HG03571 (cell line): Measurements from ENCODE around the gene SNAPC4.
"Not testable (repeated sequence)": the region's sequence is repeated elsewhere in the genome, so short reads cannot be mapped to it uniquely, and the experiment has no call there.

Experiments used
- ATAC-seq: cut with Tn5 transposase; IDR thresholded peaks from one replicate; pipeline ENCODE4 v1.9.1; 2021; ENCODE audit not compliant: unreplicated experiment

SNAPC4 gene

DNA sequence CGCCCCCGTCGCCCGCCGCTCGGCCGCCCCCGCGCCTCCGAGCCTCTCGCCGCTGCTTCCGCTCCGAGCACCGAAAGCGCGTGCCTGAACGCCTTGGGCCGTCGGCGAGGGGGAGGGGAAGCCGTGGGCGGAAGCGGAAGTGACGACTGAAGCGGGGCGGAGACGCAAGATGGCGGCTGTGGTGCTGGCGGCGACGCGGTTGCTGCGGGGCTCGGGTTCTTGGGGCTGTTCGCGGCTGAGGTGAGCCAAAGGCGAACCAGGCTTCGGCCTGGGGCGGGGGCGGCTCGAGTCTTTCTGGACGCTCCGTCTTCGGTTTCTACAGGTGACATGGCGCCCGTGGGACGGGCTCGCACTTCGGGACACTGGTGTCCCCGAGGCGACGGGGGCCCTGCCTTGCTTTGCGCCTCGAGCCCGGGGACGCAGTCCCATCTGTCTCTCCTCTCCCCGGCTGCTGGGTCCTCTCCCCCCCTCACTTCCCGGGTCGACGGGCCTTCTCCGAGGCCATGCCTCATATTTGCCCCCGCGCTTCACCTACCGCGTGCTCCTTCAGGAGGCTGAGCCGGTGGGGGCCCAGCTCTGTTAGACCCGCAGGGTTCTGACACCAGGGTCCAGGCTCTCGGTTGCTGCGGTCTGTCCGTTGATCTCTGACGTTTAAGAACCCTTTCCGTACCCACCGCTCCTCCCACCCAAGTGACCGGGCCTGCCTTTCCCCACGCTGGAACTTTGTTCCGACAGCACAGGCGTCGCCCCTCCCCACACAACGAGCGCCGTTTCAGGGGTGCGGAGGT is 10.7 kb upstream of the SNAPC4 start, which contains the start of the genes ENTR1 and PMPCA:
TSS of gene ENTR1 (minus strand) at position 115 of the 788 bp plus-strand sequence. CDS start 217 bp downstream, outside the sequence.
TSS of gene PMPCA (plus strand) at position 159 of the 788 bp plus-strand sequence. CDS start at position 170, 11 bp downstream.
- ATAC-seq, result peak; percentile 81

DNA sequence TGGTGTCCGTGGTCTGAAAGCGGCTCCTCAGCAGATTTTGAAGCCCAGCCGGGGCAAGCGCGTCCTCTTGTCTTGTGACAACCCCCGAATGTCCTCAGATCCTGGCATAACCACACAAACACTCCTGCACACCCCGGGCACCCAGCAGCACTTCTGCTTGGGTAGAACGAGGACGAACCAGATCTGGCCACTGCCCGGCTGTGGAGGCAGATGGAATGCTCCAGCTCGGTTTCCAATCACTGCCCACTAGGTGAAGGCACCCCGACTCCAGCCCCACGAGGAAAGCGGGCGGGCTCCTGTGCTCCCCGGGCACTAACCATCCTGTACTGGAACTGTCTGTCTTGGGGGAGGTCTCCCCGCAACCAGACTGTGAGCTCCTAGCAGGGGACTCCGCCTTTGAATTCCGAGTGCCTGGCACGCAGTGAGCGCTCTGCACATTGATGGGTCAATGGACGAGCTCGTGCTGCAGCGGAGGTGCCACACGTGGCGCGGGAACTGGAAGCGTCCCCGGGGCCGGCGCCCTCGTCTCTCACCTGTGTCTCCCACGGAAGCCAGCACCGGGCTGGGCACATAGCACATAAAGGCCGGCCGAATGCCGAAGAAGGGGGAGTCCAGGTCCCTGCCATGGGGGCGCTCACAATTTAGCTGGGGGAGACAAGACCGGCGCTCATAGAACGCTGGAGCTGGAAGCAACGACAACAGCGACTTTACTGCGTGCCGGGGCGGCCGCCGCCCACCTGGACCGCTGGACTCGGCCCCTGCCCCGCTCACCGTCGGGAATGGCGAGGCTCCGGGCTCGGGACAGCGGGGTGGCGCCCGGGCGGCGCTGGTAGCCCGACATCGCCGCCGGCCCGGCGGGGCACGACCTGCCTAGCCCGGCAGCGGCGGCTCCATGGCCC is 9.8 kb upstream of the SNAPC4 start:
- peak; percentile 17 for ATAC-seq

- no peak for ATAC-seq
Measured at GRCh38 chr9:136407911-136408310, 7.9 kb upstream of the SNAPC4 start.

DNA sequence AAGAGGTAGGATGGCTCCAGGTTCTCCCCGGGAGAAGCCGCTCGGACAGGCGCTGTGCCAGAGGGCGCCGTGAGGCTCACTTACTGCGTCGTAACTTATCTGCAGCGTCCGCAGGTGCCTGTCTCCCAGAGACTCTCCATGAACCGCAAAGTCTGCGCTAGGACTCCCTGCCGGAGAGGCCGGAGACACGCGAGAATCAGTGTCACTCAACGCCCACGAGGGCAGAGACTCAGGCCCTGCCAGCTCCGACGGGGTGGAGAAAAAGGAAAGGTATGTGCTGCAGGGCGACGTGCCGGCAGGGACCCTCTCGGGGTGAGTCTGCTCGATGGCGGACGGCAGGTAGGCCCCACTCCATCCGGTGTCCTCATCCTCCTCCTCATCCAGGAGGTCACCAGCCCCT is 7.1 kb upstream of the SNAPC4 start:
- ATAC-seq, result not testable (repeated sequence)

GRCh38 chr9:136405904-136406303 is 5.9 kb upstream of the SNAPC4 start:
- not testable (repeated sequence) for ATAC-seq

DNA sequence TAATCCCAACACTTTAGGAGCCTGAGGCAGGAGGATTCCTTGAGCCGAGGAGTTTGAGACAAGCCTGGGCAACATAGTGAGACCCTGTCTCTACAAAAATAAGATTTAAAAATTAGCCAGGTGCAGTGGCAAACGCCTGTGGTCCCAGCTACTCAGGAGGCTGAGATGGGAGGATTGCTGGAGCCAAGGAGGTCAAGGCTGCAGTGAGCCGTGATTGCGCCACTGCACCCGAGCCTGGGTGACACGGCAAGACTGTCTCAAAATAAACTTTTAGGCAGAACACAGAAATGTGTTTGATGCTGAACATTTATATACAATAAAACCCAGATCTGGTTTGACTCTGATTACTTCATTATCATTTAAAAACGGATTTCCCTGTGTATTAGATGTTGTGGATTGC is 5.5 kb upstream of the SNAPC4 start:
- ATAC-seq, result no peak

GRCh38 chr9:136404801-136405136 is 4.8 kb upstream of the SNAPC4 start:
- ATAC-seq, result no peak

DNA sequence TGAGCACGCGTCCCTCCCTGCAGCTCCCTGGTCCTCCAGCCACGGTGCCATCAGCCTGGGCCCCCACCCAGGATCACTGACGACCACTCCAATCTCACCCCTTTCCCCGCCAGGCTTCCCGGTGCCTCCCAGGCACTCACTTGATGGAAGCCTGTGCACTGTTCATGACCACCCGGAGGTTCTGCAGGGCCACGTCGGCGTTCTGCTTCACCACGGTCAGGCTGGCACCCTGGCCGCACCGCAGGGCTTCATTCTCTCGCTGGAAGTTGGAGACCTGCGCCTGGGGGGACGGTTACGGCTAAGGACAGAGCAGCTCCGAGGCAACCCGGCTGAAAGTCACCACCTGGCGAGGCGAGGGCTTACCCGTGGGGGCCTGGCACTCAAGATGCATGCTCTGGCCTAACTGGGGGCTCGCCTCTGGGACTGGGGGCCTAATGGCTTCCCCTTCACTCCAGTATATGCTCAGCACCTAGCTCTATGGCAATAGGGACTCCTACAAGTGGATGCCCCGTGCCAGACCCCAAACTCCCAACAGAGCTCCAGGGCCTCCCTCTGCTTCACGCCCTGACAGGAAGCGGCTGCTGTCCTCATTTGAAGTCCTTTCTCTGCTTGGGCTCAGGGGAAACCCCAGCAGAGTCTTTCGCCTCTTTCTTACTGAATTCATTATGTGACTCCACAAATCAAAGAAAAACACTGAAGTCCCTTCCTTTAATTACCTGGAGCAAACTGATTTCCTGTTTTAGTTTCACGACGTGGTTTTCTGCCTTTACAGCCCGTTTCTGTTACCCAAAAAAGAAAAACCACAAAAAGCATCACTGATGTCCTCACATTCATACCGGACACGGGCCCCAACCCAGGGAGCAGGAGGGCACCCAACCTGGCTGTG is 4.2 kb upstream of the SNAPC4 start:
- no peak for ATAC-seq

DNA sequence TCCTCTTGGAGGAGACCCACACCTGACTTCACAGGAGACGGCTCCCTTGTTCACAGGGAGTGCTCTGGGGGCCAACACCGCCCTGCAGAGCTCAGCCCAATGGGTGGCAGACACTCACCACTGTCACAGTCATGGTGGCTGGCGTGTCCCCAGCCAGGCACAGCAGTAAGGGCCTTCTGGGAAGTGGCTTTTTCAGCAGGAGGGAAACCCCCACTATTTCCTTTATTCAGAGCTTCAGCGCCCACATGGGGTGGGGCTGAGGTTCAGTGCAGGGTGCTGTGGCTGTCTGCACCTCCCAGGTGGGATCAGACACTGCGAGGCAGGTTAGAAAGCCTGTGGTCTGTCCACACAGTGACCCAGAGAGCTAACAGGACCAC is 3.6 kb upstream of the SNAPC4 start:
- no peak for ATAC-seq

- no peak for ATAC-seq
Measured at GRCh38 chr9:136402067-136402466, 2.1 kb upstream of the SNAPC4 start.

DNA sequence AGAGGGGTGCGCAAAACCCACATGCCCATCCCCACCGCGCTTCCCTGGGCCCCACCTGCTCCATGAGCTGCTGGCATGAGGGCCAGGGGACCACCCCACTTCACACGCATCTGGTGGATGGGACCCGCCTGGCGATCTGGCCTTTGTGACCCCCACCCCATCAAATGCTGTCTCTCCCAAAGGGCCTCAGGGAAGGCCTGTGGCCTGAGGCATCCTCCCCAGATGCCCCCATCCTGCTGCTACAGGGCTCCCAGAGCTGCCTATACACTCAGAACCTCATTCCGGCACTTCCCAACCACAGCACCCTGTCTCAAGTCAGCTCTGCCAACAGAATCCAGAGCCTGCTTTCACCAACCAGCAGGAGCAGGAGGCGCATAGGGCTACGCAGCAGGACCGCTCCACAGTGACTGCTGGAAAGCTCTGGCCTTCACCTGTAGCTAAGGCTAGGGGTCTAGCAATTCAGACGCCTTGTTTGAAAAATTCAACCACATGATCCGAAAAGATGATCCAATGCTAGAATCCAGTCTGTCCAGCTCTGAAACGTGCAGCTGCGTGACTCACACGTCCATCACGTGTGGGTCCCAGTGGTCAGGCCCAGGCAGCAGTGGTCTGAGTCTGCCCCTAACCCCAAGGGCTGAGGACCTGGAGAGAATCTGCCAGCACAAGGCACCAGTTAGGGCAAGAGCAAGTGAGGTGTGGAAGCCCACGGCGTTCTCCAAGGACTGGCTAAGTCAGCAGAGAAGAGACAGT is 1.4 kb upstream of the SNAPC4 start:
- ATAC-seq, result no peak

- ATAC-seq, result peak; percentile 23
Measured at GRCh38 chr9:136399176-136400037, 563 bp downstream of the SNAPC4 start.

DNA sequence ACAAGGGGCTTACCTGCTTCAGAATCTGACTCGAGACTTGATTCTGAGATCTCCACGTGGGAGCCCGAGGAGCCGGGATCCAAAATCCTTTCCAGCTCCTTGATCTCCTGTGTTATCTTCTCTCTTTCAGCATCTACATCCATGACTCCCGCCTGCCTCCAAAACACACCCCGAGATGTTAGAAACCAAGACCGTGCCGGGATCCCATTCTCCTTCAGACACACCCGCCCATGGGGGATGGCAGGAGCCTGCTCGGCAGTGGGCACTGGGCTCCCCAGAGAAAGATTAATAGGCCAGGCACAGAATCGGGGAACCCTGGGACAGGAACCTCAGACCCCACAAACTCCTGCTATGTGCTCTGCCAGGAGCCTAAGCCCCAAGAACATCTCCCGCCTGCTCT is 1.7 kb downstream of the SNAPC4 start:
- no peak for ATAC-seq

DNA sequence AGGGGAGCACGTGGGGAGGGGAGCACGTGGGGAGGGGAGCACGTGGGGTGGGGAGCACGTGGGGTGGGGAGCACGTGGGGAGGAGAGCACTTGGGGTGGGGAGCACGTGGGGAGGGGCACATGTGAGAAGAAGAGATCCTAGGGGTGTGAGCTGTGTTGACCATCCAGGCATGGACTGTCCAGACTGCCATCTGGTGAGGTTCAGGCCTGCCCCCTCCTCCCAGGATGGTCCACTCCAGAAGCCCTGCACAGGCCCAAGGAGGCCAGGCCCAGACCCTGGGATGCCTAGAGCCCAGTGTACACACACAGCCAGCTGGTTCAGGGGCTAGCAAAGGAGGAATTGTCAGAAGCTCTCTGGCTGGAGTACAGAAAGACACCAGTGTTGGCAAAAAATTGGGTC is 2.3 kb downstream of the SNAPC4 start:
- no peak for ATAC-seq

GRCh38 chr9:136396219-136396515 is 3.8 kb downstream of the SNAPC4 start:
- ATAC-seq, result no peak

- ATAC-seq, result no peak
Measured at GRCh38 chr9:136395345-136396218, 4.4 kb downstream of the SNAPC4 start.

DNA sequence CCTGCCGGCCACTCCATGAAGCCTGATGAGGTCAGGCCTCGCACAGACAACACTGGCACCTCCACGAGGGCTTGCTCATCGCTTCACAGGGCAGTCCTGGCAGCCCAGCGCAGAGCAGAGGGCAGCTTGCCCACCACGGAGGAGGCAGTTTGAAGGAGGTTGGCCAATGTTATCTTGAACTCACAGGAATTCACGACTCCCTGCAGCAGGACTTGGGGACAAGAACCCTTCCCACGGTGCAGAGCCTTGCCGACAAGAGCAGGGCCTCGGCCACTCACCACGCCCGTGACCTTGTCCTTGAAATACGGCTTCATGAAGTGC is 5.0 kb downstream of the SNAPC4 start:
- ATAC-seq, result no peak

DNA sequence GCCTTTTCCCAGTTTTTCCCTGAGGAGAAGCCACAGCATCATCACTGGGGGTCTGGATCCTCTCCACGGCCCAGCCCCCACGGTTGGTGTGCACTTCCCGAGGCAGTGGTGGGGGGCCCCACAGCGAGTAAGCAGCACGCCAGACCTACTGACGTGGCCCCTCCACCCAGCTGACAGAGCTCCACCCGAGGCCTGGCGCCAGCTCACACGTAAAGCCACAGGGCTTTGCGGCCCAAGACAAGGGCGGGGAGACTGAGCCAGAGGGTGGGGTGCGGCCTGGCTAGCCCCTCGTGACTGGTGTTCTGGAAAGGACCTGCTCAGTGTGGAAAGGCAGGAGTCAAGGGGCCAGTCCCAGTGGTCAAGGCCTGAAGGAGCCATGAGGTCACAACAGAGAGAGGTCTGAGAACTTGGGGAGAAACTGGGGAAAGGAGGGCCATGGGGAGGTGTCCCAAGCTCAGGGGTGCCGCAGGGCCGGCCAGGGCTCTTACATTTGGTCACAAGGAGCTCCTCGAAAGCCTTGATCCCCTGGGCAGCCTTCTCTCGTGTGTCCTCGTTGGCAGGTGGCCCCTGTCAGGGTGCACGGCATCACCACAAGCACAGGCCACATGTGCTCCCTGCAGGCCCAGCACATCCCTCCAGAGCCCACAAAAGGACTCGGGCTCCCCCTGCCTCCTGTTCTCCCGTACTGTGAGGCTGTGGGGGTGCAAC is 5.5 kb downstream of the SNAPC4 start:
- no peak for ATAC-seq
